Ureter (tissue), 1 donor: ENCODE measurements around the gene ZNF276. TPM values are rescaled to one million over a fixed set of nuclear protein-coding genes. Genes with fewer than 3 reads are reported as not detected.
"Not testable (repeated sequence)": the region's sequence is repeated elsewhere in the genome, so short reads cannot be mapped to it uniquely, and the experiment has no call there.

Experiments used
- DNase-seq: peaks from one replicate; pipeline ENCODE4 v3.0.0-alpha.2; 2020; ENCODE audit warnings: low spot score
- total RNA-seq: library from RNA; stranded (reverse); gene quantifications from one replicate; pipeline ENCODE4 v1.2.4, GENCODE V29; 2023
- donor health status: DM: yes; HTN: yes; CAD: no.

Gene ZNF276
- total RNA-seq, 1 donor from 2014 or later = 44.1 TPM

DNA sequence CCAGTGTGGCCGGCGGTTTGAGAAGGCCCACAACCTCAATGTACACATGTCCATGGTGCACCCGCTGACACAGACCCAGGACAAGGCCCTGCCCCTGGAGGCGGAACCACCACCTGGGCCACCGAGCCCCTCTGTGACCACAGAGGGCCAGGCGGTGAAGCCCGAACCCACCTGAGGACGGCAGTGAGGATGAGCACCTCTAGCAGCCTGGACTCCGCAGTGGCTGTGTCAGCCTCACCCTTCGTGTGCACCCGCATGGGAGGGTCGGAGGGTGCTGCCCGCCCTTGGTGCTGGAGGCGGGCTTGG is 16.7 kb downstream of the ZNF276 start:
- DNase-seq = no peak

DNA sequence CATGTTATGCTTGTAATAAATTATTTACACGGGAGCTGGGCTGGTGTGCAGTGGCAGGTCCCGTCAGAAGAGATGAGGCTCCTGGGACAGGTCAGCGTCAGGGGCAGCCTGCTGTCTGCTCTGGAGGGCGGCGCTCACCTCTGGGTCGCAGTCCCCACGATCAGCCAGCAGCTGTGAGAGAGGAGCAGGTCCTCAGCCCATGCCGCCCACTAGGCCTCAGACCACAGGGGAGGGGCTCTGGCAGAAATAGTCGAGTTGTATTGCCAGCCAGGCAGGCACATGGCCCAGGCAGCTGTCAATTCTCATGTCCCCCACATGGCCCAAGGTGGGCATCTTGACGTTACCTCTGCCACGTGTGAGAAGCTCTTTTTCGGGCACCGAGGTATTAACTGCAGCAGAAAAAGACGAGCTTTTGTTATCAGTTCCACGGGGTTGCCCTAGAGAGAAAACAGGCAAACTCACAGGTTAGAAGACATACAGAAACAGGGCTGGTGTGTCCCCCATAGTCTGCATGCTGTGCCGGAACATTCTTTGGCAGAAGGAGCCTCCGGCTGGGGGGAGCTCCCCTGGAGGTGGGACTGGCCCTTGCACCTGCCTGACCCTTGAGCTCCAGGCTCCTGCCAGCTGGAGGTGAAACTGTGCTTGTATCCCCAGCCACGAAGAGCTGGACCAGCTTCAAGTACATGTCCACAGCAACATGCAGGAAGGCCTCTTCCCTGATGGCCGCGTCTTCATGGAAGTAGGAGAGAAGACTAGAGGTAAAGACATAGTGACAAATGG is 17.4 kb downstream of the ZNF276 start:
- DNase-seq = no peak

DNA sequence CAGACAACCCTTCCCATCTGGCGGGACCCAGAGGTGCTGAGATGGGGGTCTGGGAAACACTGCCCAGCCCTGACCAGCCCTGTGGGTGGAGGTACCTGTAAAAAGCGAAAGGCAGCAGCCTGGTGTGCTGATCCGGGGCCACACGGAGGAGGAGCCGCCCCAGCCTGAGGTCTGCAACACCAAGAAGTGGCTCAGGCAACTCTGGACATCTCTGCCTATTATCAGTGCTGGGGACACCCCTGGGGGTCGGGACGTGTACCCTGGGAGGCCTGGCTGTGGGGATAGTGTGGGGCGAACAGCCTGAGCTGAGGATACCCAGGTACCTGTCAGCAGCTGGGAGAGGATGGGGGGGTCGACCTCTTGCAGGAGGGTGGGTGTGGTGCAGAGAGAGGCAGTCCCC is 18.0 kb downstream of the ZNF276 start:
- DNase-seq = no peak

DNA sequence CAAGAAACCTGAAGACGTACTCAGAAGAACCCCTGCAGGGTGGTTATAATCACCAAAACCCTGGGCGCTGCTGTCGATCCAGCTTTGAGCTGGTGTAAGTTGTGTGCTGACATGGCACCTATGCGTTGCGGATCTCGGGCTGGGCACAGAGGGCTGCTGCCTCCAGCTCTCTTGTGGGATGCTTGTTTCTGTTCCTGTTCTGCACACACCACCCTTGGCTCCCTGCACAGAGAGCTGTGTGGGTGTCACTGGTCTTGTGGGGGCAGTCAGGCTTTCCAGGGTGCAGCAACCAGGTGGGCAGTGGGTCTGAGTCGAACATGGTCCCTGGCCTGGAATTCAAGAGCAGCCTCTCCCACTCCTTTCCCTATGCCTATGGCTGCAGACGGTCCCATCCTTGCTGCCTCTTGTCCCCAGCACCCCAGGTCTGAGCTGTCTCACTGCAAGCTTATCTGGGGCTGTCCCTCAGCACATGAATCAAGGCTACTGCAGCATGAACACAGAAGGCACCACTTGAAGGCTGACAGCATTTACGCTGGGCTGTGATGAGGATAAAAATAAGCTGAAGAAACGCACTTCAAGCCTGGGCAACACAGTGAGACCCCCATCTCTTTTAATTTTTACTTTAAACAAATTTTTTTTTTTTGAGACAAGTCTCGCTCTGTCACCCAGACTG is 20.1 kb downstream of the ZNF276 start:
- DNase-seq = no peak

DNA sequence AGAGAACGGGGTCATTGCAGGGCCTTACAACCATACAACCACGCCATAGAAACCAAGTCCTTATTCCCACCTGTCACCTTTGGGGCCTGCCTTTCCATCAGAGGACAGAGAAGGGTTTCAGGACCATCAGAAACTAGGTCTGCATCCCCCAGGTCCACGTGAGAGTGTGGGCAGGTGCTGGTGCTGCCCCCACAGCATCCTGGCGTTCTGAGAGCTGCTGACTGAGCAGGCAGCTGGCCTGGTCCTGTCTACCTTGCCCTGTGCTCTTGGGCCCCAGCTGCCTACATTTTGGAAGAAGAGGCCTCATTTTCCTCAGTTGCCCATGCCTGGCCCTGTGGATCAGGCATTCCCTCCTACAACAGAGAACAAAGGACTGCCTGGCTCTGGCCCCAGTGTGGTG is 21.6 kb downstream of the ZNF276 start:
- DNase-seq = no peak

DNA sequence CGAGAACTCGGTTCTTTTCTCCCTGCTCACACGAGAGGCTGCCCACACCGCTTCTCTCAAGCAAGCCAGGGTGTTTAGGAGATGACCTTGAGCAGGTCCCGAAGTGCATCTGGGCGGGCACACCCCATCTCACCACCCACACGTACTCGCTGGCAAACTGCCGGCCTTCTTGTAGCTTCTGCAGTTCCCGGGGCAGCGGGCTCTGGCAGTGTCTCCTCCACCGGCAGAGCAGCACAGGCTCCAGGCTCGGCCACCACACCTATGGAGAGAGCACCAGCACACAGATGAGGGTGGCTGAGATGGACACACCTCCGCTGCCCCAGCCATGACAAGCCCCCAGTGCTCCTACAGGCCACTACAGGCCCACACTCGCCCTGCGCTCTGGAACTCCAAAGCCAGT is 23.5 kb downstream of the ZNF276 start:
- DNase-seq = no peak

DNA sequence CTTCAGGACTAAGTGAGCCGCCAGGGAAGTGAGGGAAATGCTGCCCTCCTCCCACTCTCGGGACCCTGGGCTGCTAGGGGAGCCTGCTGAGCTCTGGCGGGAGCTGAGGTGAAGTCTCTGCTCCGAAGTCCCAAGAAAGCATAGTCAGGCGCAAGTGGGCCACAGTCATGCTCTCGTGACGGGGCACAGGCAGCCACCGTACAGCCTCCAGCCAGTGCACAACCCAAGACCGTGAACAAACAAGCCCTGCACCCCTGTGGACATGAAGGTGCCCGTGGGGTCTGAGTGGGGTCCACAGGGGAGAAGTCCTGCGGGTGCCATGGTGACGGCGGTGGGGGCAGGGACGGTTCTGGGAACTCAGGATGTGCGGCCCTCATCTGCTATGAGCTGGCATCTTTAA is 24.7 kb downstream of the ZNF276 start:
- DNase-seq = no peak

DNA sequence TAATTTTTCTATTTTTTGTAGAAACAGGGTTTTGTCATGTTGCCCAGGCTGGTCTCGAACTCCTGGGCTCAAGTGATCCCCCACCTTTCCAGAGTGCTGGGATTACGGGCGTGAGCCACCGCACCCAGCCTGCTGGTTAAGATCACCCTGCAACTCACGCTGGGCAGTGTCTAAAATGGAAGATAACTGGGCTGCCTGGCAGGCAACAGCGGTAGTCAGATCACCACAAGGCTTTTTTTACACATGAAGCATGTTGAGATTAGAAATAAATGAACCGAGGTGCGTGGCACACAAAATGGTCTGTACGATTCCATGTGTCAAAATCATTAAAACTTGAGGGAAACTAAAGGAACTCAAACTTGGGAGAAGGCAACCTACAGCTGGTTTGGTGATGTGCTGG is 26.7 kb downstream of the ZNF276 start:
- DNase-seq = no peak

DNA sequence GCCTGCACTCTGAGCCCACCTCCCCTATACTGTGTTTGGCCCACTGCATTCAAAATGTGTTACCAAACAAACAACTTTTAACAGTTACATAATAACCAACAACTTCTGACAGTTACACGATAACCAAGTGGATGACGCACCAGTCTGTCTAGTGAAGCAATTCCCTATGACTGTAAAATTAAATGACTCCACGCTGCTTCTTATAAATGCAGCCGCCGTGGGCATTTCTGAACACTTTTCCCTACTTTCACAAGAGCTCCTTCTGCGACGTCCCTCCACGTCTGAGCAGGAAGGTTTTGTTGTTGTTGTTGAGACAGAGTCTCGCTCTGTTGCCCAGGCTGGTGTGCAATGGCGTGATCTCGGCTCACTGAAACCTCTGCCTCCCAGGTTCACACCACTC is 27.6 kb downstream of the ZNF276 start:
- DNase-seq = no peak

DNA sequence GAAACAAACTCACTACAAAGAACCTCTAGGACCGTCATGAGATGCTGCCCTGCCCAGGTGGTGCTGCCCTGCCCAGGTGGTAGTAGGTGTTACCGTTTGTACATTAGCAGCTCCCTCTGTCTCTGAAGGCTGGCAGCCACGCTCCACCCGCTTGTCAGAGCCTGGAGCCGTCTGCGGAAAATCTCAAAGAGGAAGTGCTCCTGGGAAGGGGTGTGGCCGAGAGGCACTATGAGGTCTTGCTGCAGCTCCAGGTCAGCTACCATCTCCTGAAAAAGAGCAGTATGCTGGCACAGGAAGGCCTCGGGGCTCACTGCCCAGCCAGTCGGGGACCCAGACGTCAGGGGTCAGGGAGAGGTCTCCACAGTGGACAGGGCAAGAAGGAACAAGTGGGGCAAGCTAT is 28.3 kb downstream of the ZNF276 start:
- peak; percentile 60 for DNase-seq

DNA sequence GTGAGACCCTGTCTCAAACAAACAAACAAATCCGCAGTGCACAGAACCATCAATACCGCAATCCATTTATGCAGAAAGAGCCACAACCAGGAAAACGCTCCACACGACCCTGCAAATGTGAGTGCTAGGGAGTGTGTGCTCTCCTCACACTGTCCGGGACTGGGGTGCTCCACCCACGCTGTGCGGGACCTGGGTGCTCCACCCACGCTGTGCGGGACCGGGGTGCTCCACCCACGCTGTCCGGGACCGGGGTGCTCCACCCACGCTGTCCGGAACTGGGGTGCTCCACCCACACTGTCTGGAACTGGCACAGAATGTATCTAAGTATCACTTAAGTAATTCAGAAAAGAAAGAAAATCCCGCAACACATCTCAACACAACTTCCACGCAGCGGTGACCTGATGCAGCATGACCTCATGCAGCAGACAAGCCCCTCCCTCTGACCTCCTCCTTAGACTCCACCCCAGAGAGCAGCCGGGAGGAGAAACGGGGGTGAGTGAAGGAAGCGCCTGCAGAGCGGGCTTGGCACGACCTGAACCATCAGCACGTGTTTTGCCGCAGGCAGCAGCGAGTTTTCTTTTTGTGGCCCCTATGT is 38.5 kb downstream of the ZNF276 start:
- no peak for DNase-seq

DNA sequence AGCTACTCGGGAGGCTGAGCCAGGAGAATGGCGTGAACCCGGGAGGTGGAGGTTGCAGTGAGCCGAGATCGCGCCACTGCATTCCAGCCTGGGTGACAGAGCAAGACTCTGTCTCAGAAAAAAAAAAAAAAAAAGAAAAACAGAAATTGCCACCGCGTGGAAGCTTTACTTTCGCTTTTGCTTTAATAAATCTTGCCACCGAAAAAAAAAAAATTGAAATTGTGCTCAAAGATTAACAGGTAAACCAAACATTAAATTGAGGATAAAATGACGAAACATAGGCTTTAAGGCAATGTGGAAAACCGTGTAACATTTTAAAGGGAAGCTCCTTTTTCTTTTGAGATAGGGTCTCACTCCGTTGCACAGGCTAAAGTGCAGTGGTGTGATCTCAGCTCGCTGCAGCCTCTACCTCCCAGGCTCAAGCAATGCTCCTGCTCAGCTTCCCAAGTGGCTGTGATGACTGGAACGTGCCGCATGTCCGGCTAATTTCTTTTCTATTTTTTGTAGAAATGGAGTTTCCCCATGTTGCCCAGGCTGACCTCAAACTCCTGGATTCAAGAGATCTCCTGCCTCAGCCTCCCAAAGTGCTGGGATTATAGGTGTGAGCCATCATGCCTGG is 40.1 kb downstream of the ZNF276 start:
- no peak for DNase-seq

DNA sequence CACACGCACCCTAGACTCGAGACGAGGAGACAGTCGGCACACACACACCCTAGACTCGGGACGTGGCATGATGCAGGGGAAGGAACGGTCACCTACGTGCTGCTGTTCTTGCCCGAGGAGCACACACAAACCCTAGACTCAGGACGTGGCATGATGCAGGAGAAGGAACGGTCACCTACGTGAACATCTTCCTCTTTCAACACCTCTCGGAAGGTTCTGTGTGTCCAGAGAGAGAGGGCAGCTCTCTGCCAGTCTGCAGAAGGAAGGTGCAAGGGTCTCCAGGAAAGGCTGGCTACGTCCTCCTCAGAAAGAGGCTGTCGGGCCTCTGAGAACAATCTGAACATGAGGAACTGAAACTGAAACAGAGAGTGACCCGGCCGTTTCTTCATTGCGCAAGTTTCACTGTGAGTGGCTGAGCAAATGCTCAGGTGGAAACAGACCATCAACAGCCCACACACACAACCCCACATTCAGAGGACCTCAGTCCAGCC is 43.4 kb downstream of the ZNF276 start:
- peak; percentile 73 for DNase-seq

DNA sequence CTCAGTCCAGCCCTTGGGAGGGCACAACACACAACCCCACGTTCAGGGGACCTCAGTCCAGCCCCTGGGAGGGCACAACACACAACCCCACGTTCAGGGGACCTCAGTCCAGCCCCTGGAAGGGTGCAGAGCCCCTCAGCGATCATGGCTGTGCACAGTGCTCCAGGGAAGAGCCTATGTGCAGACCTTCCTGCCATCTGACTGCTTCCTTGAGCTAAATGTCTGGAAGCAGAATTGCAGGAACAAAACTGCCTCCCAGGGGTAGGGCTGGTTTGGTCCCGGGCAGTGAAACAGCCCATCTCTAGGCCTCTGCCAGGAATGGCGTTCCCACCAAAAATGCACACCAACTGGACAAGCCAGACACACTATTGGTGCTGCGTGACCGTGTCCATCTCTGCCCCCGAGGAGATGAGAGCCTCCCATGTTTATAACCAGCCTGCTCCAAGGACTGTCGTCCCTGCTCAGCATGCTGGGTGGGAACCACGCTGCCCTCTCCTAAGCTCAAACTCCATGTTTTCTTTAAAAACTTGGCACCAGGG is 44.0 kb downstream of the ZNF276 start:
- no peak for DNase-seq

DNA sequence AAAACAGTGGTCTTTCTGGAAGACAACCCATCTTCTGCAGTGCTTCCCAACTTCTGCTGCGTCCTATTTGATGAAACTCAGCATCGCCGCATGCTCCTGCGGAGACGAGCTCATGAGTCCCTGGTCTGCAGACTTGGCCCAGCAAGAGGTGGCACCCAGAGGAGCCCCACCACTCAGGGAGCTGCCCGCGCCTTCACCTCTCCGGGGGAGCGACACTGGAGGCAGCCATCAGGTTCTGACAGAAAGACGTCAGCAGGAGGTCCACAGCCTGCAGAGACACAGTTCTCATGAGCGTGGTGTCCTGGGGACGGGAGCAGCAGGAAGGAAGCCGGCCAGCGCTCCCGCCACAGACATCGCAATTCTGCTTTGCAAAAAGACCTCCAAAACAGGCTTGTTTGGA is 49.0 kb downstream of the ZNF276 start:
- no peak for DNase-seq

DNA sequence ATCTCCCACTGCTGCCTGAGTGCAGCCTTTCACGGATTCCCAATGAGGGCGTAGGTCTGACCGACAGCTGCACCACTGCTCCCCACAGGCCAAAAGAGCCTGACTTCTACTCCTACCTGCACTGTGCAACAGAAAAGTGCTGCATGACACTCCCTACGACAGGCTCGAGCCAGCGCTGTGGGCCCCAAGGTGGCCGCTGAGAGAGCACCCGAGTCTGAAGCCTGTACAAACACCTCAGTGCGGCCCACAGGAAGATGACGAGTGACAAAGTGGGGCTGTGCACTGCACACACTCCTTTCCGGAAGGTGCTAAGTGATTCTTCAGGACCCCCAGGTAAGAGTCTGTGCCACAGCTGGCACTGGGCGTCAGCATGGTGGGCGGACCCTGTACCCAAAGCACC is 53.9 kb downstream of the ZNF276 start:
- DNase-seq = no peak

DNA sequence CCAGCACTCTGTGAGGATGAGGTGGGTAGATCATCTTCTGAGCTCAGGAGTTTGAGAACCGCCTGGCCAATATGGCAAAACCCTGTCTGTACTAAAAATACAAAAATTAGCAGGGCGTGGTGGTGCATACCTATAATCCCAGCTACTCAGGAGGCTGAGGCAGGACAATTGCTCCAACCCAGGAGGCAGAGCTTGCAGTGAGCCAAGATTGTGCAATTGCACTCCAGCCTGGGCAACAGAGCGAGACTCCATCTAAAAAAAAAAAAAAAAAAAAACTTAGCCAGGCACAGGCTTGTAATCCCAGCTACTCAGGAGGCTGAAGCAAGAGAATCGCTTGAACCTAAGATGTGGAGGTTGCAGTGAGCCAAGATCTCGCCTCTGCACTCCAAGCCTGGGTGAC is 56.9 kb downstream of the ZNF276 start:
- not testable (repeated sequence) for DNase-seq

DNA sequence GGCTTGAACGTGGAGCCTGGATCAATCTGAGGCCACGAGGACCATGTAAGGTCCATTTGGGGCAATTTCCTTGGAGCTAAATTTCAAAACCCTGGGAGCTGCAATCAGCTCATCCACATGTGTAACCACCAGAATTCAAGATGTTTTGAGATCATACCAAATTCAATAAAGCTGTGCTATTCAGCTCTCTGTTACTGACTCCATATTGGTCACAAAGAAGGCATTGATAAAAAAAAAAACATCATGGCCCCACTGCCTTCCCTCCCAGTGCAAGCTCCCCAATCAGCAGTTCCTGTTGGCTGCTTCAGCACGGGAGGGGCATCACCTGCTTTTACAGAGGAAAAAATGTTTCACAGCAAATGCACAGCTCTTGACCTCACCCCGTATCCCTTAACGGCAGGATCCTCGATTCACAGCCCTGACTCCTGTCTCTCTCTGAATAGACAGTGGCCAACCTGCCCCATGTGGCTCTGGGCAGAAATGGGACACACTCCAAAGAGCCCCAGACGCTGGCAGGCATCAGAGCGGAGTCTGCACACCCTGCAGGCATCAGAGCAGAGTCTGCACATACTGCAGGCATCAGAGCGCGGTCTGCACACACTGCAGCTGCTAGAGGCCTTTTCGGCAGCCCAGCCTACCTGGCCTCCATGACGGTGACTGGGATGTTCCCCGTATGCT is 58.0 kb downstream of the ZNF276 start:
- DNase-seq = no peak

DNA sequence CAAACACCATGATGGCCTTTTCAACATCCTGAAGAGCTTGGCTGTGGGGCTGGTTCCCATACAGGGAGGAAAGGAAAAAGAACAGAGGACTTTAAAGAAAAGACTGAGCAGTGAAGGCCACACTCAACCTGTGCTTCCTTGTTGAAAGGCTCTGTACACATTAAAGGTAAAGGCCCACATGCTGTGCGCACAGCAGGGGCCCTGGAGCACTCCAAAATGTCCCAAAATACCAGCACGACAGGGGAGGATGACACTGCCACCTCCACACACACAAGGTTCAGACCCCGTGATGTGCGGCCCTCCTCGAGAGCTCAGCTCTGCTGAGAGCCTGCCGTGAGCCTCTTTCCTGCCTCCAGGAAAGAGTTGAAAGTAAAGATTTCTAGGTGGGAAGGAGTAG is 58.6 kb downstream of the ZNF276 start:
- DNase-seq = no peak

DNA sequence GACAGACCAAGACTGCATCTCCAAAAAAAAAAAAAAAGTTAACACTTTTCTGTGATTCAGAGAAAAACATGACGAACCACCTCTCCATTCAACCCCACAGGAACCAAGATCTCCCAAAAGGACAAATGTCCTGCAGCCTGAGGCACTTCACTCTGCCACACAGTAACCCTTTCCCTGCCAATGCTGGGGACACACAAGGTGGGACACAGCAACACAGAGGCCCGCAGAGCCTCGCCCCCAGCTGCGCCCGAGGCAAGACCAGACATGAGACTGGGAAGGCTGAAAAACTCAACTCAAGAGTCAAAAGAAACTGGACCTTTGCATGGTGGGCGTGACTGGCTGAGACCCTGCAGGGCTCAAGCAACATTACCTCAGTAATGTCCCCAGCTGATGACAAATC is 61.2 kb downstream of the ZNF276 start:
- DNase-seq = no peak

DNA sequence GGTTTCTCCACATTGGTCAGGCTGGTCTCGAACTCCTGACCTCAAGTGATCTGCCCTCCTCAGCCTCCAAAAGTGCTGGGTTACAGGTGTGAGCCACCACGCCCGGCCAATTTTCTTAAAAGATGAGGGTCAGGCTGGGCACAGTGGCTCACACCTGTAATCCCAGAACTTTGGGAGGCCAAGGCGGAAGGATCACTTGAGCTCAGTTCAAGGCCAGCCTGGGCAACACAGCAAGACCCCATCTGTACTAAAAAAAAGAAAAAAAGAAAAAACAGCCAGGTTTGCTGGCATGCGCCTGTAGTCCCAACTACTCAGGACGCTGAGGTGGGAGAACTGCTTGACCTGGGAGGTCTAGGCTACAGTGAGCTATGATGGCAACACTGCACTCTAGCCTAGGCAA is 62.6 kb downstream of the ZNF276 start:
- DNase-seq = not testable (repeated sequence)

DNA sequence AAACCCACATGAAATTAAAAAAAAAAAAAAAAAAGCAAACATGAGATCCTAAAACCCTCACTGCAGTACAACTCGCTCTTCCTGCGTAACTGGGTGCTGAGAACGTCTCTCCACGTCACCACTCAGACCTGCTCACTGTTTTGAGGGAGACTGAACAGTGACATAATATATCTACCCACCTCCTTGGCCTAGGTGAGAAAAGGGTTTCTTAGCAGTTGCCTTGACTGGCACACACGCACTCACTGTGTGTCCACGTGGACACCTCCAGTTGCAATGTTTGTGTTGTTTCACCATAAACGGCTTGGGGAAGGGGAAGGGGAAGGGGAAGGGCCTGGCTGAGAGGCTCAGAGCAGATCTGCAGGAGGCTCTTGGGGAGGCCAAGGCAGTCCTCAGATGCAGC is 63.1 kb downstream of the ZNF276 start:
- DNase-seq = no peak
